HG03571 (cell line): ENCODE measurements around the gene TACC2.

ENCODE experiments used
- ATAC-seq: cut with Tn5 transposase; IDR thresholded peaks from one replicate; pipeline ENCODE4 v1.9.1; 2021; ENCODE audit not compliant: unreplicated experiment

TACC2 gene

GRCh38 chr10:122210481-122211265, 221.7 kb downstream of the TACC2 start:
- no peak for ATAC-seq

GRCh38 chr10:122213364-122213763, 224.4 kb downstream of the TACC2 start:
- ATAC-seq = no peak

- ATAC-seq = no peak
Measured at GRCh38 chr10:122213766-122214165, 224.8 kb downstream of the TACC2 start.

- ATAC-seq = no peak
Measured at GRCh38 chr10:122216047-122216446, 227.1 kb downstream of the TACC2 start.

- ATAC-seq = no peak
Measured at GRCh38 chr10:122219340-122219739, 230.4 kb downstream of the TACC2 start.

GRCh38 chr10:122220736-122221135, 231.8 kb downstream of the TACC2 start:
- no peak for ATAC-seq

- ATAC-seq = no peak
Measured at GRCh38 chr10:122221958-122222357, 233.0 kb downstream of the TACC2 start.

- no peak for ATAC-seq
Measured at GRCh38 chr10:122222638-122223037, 233.7 kb downstream of the TACC2 start.

GRCh38 chr10:122224159-122224558, 235.2 kb downstream of the TACC2 start:
- ATAC-seq = no peak

- no peak for ATAC-seq
Measured at GRCh38 chr10:122225330-122225729, 236.4 kb downstream of the TACC2 start.

- no peak for ATAC-seq
Measured at GRCh38 chr10:122227754-122228153, 238.8 kb downstream of the TACC2 start.

- no peak for ATAC-seq
Measured at GRCh38 chr10:122229666-122230065, 240.7 kb downstream of the TACC2 start.

- ATAC-seq = no peak
Measured at GRCh38 chr10:122230222-122230621, 241.3 kb downstream of the TACC2 start.

GRCh38 chr10:122232769-122233168, 243.8 kb downstream of the TACC2 start:
- ATAC-seq = no peak

GRCh38 chr10:122233857-122234348, 244.9 kb downstream of the TACC2 start:
- no peak for ATAC-seq

- ATAC-seq = no peak
Measured at GRCh38 chr10:122234416-122234815, 245.5 kb downstream of the TACC2 start.

- ATAC-seq = no peak
Measured at GRCh38 chr10:122236690-122237306, 247.8 kb downstream of the TACC2 start.

GRCh38 chr10:122237331-122237990, 248.5 kb downstream of the TACC2 start:
- ATAC-seq = no peak

GRCh38 chr10:122239578-122240257, 250.8 kb downstream of the TACC2 start:
- no peak for ATAC-seq

- no peak for ATAC-seq
Measured at GRCh38 chr10:122240401-122240800, 251.4 kb downstream of the TACC2 start.

GRCh38 chr10:122241836-122242235, 252.9 kb downstream of the TACC2 start:
- ATAC-seq = no peak
